ENCODE results near the gene LIMS1.
"Not testable (repeated sequence)": the region's sequence is repeated elsewhere in the genome, so short reads cannot be mapped to it uniquely, and the experiment has no call there.

The LIMS1 gene

GRCh38 chr2:108533832-108534583, at the start of gene LIMS1:
Gene LIMS1 (plus strand): TSS chr2:108534470. CDS start chr2:108534563, 93 bp downstream.
- peak; percentile 94 for DNase-seq

- DNase-seq, result no peak
These were observed 49.0 kb upstream of the LIMS1 start for GRCh38 chr2:108485253-108485652.

- DNase-seq, result no peak
These were observed 43.7 kb upstream of the LIMS1 start for GRCh38 chr2:108490506-108491122.

- no peak for DNase-seq
These were observed 42.4 kb upstream of the LIMS1 start for GRCh38 chr2:108491848-108492247.

- DNase-seq, result no peak
These were observed 41.9 kb upstream of the LIMS1 start for GRCh38 chr2:108492364-108492763.

GRCh38 chr2:108496167-108496566, 38.1 kb upstream of the LIMS1 start:
- DNase-seq, result not testable (repeated sequence)

GRCh38 chr2:108507620-108508019, 26.6 kb upstream of the LIMS1 start:
- not testable (repeated sequence) for DNase-seq

- not testable (repeated sequence) for DNase-seq
These were observed 21.8 kb upstream of the LIMS1 start for GRCh38 chr2:108512431-108512830.

GRCh38 chr2:108514478-108514877, 19.8 kb upstream of the LIMS1 start:
- DNase-seq, result peak; percentile 13

- not testable (repeated sequence) for DNase-seq
These were observed 9.6 kb upstream of the LIMS1 start for GRCh38 chr2:108524688-108525087.

- not testable (repeated sequence) for DNase-seq
These were observed 9.0 kb upstream of the LIMS1 start for GRCh38 chr2:108525258-108525657.

GRCh38 chr2:108531674-108532055, 2.6 kb upstream of the LIMS1 start:
- no peak for DNase-seq

GRCh38 chr2:108534584-108535356, 500 bp downstream of the LIMS1 start:
- peak; percentile 86 for DNase-seq

GRCh38 chr2:108535357-108535631, 1.0 kb downstream of the LIMS1 start:
- no peak for DNase-seq

- DNase-seq, result no peak
These were observed 2.0 kb downstream of the LIMS1 start for GRCh38 chr2:108536133-108536780.

GRCh38 chr2:108536911-108537310, 2.6 kb downstream of the LIMS1 start:
- no peak for DNase-seq

GRCh38 chr2:108538000-108538625, 3.8 kb downstream of the LIMS1 start:
- no peak for DNase-seq

- no peak for DNase-seq
These were observed 7.2 kb downstream of the LIMS1 start for GRCh38 chr2:108541451-108541850.

GRCh38 chr2:108542071-108542470, 7.8 kb downstream of the LIMS1 start:
- peak; percentile 50 for DNase-seq

GRCh38 chr2:108547606-108548005, 13.3 kb downstream of the LIMS1 start:
- DNase-seq, result no peak

- peak; percentile 33 for DNase-seq
These were observed 14.1 kb downstream of the LIMS1 start for GRCh38 chr2:108548208-108549003.

- DNase-seq, result no peak
These were observed 18.3 kb downstream of the LIMS1 start for GRCh38 chr2:108552566-108552965.

Measured in eye (tissue), 1 donor.